K562 (cell line): ENCODE results near the gene KAT7. TPM values are rescaled to one million over a fixed set of nuclear protein-coding genes. Genes with fewer than 3 reads are reported as not detected.

Experiments used
- BCOR ChIP-seq: fragments of 450-650 bp; IDR thresholded peaks from 2 replicates; pipeline ENCODE4 v1.6.1; 2016
- BRD9 ChIP-seq: fragments of 450-650 bp; IDR thresholded peaks from 2 replicates; pipeline ENCODE4 v1.6.1; 2018; ENCODE audit warnings: low read depth; ENCODE audit not compliant: partially characterized antibody
- CEBPB ChIP-seq: fragments of 450-650 bp; IDR thresholded peaks from 2 replicates; pipeline ENCODE4 v1.6.1; 2016; ENCODE audit warnings: missing genetic modification characterization, missing compliant biosample characterization
- FOXK1 ChIP-seq: sonication (generic); formaldehyde crosslinking; IDR thresholded peaks from 2 replicates; pipeline ENCODE4 v1.8.0; 2022; ENCODE audit warnings: missing genetic modification reagents, mild to moderate bottlenecking, borderline replicate concordance
- GATA2 ChIP-seq: sonication (generic); formaldehyde crosslinking; IDR thresholded peaks from 2 replicates; pipeline ENCODE4 v1.4.0; 2020; ENCODE audit warnings: mild to moderate bottlenecking, missing genetic modification reagents
- KAT8 ChIP-seq: fragments of 450-650 bp; IDR thresholded peaks from 2 replicates; pipeline ENCODE4 v1.6.1; 2016; ENCODE audit warnings: low read depth, mild to moderate bottlenecking
- SOX6 ChIP-seq: fragments of 450-650 bp; IDR thresholded peaks from 2 replicates; pipeline ENCODE4 v1.6.1; 2014; ENCODE audit warnings: mild to moderate bottlenecking
- TGIF2 ChIP-seq: sonication (generic); formaldehyde crosslinking; IDR thresholded peaks from 2 replicates; pipeline ENCODE4 v1.8.1; 2022; ENCODE audit warnings: mild to moderate bottlenecking, missing genetic modification reagents, moderate library complexity
- U2AF1 ChIP-seq: fragments of 200-400 bp; formaldehyde crosslinking; optimal IDR thresholded peaks from 2 replicates; pipeline ENCODE3; 2017; ENCODE audit warnings: mild to moderate bottlenecking, low read depth, low read length, moderate library complexity
- WHSC1 ChIP-seq: IDR thresholded peaks from one replicate; pipeline ENCODE4 v1.6.1; 2012; ENCODE audit warnings: low read length, control low read depth, inconsistent platforms
- ZNF75A ChIP-seq: fragments of 450-650 bp; formaldehyde crosslinking; IDR thresholded peaks from 2 replicates; pipeline ENCODE4 v1.4.0; 2020; ENCODE audit warnings: mild to moderate bottlenecking
- polyA plus RNA-seq, 8 experiments: library from polyadenylated mRNA; depleted of rRNA in 4 of 8; stranded (reverse) in 5 of 8; unstranded in 3 of 8; fragments of >200 nt; fragmentation: Nextera tagmentation in 2 of 8; fragmentation: Illumina TruSeq in 1 of 8; extraction: Ambion mirVana in 2 of 8; extraction: Trizol in 1 of 8; gene quantifications; 2 replicates each; pipeline versions ENCODE4 v1.2.1 to v1.2.3, GENCODE V29; 2011 to 2014; ENCODE audit warnings: inconsistent platforms in 1 of 8, missing spikeins in 1 of 8
- total RNA-seq, 7 experiments: library from RNA; depleted of rRNA in 6 of 7; stranded (reverse); fragments of >200 nt in 6 of 7; fragmentation: Illumina TruSeq in 2 of 7; extraction: Trizol in 2 of 7; gene quantifications; 2 replicates each; pipeline versions ENCODE4 v1.2.1 to v1.2.3, GENCODE V29; 2011 to 2021; ENCODE audit warnings: low replicate concordance in 1 of 7
- TF ChIP-seq, protein P1 (sequence below): fragments of 250-450 bp; sonication (Bioruptor Pico); IDR thresholded peaks from 2 replicates; pipeline ENCODE4 v1.8.0; 2022; ENCODE audit warnings: inconsistent platforms
- TF ChIP-seq, protein P2 (sequence below), 2 experiments: fragments of 200-800 bp in 1 of 2; sonication (Bioruptor generic) in 1 of 2; sonication (generic) in 1 of 2; formaldehyde crosslinking in 1 of 2; IDR thresholded peaks in 1 of 2; conservative IDR thresholded peaks in 1 of 2; 2 replicates each; pipeline versions ENCODE4 v1.5.0 to v1.6.1; 2016 to 2020; ENCODE audit warnings: missing compliant biosample characterization in 1 of 2, missing genetic modification characterization in 1 of 2, missing genetic modification reagents in 1 of 2
- TF ChIP-seq, protein P3 (sequence below): IDR thresholded peaks from 3 replicates; pipeline ENCODE4 v1.6.1; 2011; ENCODE audit warnings: borderline replicate concordance, mild to moderate bottlenecking; ENCODE audit not compliant: insufficient read length, insufficient read depth
- TF ChIP-seq, protein P4 (sequence below), 3 experiments: IDR thresholded peaks in 2 of 3; conservative IDR thresholded peaks in 1 of 3; 2 replicates each; pipeline ENCODE4 v1.5.1; 2011 to 2012; ENCODE audit warnings: low read length in 3 of 3, mild to moderate bottlenecking in 3 of 3, control low read depth in 2 of 3, improper control_type of control experiment in 1 of 3, inconsistent platforms in 1 of 3, low read depth in 1 of 3, mixed read lengths in 1 of 3, moderate library complexity in 1 of 3; ENCODE audit not compliant: insufficient read depth in 2 of 3
- TF ChIP-seq, protein P5 (sequence below): fragments of 450-650 bp; formaldehyde crosslinking; IDR thresholded peaks from 2 replicates; pipeline ENCODE4 v1.4.0; 2020; ENCODE audit warnings: mild to moderate bottlenecking, moderate library complexity
- TF ChIP-seq, protein P6 (sequence below): sonication (generic); IDR thresholded peaks from 2 replicates; pipeline ENCODE4 v1.6.1; 2016
- TF ChIP-seq, protein P7 (sequence below): fragments of 250-450 bp; sonication (Bioruptor Pico); IDR thresholded peaks from 2 replicates; pipeline ENCODE4 v1.8.0; 2021; ENCODE audit warnings: moderate library complexity, mild to moderate bottlenecking, inconsistent platforms
- TF ChIP-seq, protein P8 (sequence below): fragments of 250-450 bp; sonication (Bioruptor Pico); IDR thresholded peaks from 2 replicates; pipeline ENCODE4 v1.9.0; 2021; ENCODE audit warnings: mild to moderate bottlenecking

The KAT7 gene
- total and polyA plus RNA-seq, 9 of the 15 experiments (the other 6 are each of a cell fraction or from before 2014, with no cell fraction given): 10.8 to 57.3 (median 34.8) TPM

DNA sequence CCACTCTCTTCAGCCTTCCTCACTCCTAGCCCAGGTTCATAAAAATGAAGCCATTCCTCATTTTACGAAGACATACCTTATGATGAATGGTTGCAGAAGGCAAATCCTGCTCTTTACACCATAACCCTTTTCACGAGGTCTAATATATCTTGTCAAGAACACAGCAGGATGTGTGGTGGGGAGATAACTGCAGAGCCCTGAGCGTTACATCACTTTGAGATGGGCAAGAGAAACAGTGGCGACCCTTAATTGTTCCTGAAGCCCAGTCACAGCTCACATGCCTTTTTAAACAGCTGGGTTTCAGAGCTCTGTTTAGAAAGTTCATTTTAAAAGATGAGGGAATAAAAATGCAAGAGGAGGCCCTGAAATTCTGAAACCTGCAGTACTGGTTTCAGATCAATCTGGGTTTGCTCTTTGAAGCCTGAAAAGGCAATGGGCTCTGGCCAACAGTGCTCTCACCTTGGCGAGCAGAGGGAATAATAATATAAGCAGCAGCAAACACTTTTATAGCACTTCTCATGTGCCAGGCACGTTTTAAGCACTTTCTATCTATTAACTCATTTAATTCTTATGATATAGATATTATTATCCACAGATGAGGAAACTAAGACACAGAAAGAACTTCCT is 27.4 kb upstream of the KAT7 start (continued):
- TF ChIP-seq, protein P1, sequence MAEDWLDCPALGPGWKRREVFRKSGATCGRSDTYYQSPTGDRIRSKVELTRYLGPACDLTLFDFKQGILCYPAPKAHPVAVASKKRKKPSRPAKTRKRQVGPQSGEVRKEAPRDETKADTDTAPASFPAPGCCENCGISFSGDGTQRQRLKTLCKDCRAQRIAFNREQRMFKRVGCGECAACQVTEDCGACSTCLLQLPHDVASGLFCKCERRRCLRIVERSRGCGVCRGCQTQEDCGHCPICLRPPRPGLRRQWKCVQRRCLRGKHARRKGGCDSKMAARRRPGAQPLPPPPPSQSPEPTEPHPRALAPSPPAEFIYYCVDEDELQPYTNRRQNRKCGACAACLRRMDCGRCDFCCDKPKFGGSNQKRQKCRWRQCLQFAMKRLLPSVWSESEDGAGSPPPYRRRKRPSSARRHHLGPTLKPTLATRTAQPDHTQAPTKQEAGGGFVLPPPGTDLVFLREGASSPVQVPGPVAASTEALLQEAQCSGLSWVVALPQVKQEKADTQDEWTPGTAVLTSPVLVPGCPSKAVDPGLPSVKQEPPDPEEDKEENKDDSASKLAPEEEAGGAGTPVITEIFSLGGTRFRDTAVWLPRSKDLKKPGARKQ (CRISPR knock-in tag): no peak
- peak; percentile 81 for TF ChIP-seq CEBPB (tag)
- TF ChIP-seq, protein P2, sequence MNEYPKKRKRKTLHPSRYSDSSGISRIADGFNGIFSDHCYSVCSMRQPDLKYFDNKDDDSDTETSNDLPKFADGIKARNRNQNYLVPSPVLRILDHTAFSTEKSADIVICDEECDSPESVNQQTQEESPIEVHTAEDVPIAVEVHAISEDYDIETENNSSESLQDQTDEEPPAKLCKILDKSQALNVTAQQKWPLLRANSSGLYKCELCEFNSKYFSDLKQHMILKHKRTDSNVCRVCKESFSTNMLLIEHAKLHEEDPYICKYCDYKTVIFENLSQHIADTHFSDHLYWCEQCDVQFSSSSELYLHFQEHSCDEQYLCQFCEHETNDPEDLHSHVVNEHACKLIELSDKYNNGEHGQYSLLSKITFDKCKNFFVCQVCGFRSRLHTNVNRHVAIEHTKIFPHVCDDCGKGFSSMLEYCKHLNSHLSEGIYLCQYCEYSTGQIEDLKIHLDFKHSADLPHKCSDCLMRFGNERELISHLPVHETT (CRISPR knock-in tag; conservative IDR thresholded peaks at IDR 0.05 in 1 of 2, IDR thresholded peaks at IDR 0.05 in 1 of 2): no peak
- TF ChIP-seq, protein P3, sequence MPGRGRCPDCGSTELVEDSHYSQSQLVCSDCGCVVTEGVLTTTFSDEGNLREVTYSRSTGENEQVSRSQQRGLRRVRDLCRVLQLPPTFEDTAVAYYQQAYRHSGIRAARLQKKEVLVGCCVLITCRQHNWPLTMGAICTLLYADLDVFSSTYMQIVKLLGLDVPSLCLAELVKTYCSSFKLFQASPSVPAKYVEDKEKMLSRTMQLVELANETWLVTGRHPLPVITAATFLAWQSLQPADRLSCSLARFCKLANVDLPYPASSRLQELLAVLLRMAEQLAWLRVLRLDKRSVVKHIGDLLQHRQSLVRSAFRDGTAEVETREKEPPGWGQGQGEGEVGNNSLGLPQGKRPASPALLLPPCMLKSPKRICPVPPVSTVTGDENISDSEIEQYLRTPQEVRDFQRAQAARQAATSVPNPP: no peak
- peak; percentile 81 for TF ChIP-seq SOX6
- TF ChIP-seq FOXK1 (CRISPR knock-in tag): no peak
- TF ChIP-seq, protein P4, sequence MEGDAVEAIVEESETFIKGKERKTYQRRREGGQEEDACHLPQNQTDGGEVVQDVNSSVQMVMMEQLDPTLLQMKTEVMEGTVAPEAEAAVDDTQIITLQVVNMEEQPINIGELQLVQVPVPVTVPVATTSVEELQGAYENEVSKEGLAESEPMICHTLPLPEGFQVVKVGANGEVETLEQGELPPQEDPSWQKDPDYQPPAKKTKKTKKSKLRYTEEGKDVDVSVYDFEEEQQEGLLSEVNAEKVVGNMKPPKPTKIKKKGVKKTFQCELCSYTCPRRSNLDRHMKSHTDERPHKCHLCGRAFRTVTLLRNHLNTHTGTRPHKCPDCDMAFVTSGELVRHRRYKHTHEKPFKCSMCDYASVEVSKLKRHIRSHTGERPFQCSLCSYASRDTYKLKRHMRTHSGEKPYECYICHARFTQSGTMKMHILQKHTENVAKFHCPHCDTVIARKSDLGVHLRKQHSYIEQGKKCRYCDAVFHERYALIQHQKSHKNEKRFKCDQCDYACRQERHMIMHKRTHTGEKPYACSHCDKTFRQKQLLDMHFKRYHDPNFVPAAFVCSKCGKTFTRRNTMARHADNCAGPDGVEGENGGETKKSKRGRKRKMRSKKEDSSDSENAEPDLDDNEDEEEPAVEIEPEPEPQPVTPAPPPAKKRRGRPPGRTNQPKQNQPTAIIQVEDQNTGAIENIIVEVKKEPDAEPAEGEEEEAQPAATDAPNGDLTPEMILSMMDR (IDR thresholded peaks at IDR 0.05 in 2 of 3, conservative IDR thresholded peaks at IDR 0.05 in 1 of 3; ENCODE audit: insufficient read depth in 2 of 3, low read depth in 1 of 3, low read length in 3 of 3): no peak
- no peak for TF ChIP-seq U2AF1
- no peak for TF ChIP-seq BCOR
- peak; percentile 68 for TF ChIP-seq GATA2 (CRISPR knock-in tag)
- TF ChIP-seq, protein P5, sequence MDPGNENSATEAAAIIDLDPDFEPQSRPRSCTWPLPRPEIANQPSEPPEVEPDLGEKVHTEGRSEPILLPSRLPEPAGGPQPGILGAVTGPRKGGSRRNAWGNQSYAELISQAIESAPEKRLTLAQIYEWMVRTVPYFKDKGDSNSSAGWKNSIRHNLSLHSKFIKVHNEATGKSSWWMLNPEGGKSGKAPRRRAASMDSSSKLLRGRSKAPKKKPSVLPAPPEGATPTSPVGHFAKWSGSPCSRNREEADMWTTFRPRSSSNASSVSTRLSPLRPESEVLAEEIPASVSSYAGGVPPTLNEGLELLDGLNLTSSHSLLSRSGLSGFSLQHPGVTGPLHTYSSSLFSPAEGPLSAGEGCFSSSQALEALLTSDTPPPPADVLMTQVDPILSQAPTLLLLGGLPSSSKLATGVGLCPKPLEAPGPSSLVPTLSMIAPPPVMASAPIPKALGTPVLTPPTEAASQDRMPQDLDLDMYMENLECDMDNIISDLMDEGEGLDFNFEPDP (CRISPR knock-in tag): no peak
- TF ChIP-seq, protein P6, sequence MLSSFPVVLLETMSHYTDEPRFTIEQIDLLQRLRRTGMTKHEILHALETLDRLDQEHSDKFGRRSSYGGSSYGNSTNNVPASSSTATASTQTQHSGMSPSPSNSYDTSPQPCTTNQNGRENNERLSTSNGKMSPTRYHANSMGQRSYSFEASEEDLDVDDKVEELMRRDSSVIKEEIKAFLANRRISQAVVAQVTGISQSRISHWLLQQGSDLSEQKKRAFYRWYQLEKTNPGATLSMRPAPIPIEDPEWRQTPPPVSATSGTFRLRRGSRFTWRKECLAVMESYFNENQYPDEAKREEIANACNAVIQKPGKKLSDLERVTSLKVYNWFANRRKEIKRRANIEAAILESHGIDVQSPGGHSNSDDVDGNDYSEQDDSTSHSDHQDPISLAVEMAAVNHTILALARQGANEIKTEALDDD: peak; percentile 40; the same call in 1 of the 2 replicates
- TF ChIP-seq, protein P7, sequence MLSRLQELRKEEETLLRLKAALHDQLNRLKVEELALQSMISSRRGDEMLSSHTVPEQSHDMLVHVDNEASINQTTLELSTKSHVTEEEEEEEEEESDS: no peak
- no peak for TF ChIP-seq TGIF2 (CRISPR knock-in tag)
- TF ChIP-seq KAT8: no peak
- no peak for TF ChIP-seq WHSC1
- TF ChIP-seq BRD9: no peak
- TF ChIP-seq, protein P8, sequence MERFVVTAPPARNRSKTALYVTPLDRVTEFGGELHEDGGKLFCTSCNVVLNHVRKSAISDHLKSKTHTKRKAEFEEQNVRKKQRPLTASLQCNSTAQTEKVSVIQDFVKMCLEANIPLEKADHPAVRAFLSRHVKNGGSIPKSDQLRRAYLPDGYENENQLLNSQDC (CRISPR knock-in tag): no peak
- TF ChIP-seq ZNF75A: no peak
